Activated T-helper 9 cell treated with anti-CD3 and anti-CD28 coated beads, Interleukin-2, amount 50 U/mL, for 16 hours (primary cell): Measurements from ENCODE around the gene ALS2.
"Not testable (repeated sequence)": the region's sequence is repeated elsewhere in the genome, so short reads cannot be mapped to it uniquely, and the experiment has no call there.

Experiments
- DNase-seq: peaks from one replicate; pipeline ENCODE4 v3.0.0-alpha.2; 2020; ENCODE audit warnings: low read depth

The ALS2 gene

GRCh38 chr2:201674794-201675193 lies 105.9 kb downstream of the ALS2 start:
- DNase-seq = no peak

DNA sequence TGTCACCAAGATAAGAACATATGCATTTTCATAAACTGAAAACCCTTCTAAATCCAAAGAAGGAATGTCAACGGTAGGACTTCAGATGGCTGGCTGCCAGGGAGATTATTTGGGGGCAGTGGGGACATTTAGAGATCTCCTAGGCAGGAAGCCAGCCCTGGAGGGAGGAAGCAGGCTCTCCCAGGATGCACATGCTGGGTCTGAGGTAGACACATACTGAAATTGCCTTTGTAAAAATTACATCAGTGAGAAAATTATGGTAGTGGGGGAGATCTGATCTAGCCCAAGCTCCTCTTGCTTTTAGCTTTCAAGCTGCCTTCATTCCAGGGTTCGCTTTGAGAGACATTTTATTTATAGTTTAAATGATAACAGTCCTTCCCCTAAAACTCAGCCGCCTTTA lies 106.4 kb downstream of the ALS2 start:
- DNase-seq = no peak

GRCh38 chr2:201673546-201673945 lies 107.2 kb downstream of the ALS2 start:
- no peak for DNase-seq

DNA sequence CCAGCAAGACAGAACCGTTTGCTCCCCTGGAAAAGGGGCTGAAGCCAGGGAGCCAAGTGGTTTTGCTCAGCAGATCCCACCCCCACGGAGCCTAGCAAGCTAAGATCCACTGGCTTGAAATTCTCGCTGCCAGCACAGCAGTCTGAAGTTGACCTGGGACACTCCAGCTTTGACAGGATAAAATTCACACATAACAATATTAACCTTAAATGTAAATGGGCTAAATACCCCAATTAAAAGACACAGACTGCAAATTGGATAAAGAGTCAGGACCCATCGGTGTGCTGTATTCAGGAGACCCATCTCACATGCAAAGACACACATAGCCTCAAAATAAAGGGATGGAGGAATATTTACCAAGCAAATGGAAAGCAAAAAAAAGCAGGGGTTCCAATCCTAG lies 109.5 kb downstream of the ALS2 start:
- DNase-seq = not testable (repeated sequence)

DNA sequence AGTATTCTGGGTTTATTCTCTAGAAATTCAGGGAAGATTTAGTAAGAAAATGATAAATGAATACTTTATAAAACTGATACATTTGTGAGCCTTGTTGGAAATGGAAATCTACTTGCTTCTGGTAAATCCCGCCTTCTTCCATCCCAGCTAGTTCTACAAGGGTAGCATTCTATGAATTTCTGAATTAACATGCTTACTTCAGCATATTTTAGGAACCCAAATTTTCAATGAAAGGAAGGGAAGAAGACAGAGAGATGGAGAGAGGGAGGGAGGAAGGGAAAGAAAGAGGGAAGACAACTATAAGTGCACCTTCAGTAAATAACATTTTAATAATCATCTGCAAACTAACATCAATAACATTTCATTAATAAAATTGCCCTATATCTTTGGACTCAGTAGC lies 110.9 kb downstream of the ALS2 start:
- no peak for DNase-seq

- DNase-seq = no peak
Measured at GRCh38 chr2:201668402-201668910, 112.3 kb downstream of the ALS2 start.

DNA sequence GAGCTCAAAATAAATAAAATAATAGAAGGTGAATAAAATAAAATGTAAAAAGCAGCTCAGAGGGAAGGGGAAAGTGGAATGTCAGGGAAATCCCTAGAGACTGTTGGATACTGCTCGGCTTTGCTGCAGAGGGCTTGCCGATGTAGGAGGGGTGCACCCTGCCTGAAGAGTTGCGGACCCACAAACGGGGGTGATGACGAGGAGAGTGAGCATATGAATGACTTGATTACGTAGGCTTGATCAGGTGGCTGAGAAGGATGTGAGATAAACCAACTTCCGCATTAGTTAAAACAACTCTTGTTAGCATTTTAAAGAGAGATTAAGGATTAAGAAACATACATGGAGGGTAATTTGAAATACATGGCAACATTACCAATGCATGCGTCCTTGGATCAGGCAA lies 116.4 kb downstream of the ALS2 start:
- no peak for DNase-seq

- DNase-seq = no peak
Measured at GRCh38 chr2:201661366-201661765, 119.4 kb downstream of the ALS2 start.

- no peak for DNase-seq
Measured at GRCh38 chr2:201660293-201660895, 120.3 kb downstream of the ALS2 start.

- DNase-seq = no peak
Measured at GRCh38 chr2:201656740-201657139, 124.0 kb downstream of the ALS2 start.

DNA sequence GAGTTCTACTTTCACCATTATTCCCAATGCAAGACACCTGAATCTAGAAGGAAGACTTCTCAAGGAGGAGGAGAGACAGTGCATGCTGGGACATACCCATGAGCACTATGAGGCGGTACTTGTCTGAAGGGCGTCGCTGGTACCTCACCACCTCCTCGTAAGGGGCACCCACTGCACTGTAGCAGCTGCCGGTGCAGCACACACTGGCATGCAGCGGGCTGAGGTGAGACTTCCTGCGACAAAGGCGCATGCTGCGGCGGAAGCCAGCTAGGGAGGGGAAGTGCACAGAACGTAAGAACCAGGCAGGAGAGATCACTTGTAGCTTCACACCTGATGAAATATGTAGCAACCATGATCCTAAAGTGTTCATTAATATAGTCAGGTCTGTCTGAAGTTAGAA lies 124.6 kb downstream of the ALS2 start:
- no peak for DNase-seq

GRCh38 chr2:201654616-201655384 lies 125.9 kb downstream of the ALS2 start:
- no peak for DNase-seq

DNA sequence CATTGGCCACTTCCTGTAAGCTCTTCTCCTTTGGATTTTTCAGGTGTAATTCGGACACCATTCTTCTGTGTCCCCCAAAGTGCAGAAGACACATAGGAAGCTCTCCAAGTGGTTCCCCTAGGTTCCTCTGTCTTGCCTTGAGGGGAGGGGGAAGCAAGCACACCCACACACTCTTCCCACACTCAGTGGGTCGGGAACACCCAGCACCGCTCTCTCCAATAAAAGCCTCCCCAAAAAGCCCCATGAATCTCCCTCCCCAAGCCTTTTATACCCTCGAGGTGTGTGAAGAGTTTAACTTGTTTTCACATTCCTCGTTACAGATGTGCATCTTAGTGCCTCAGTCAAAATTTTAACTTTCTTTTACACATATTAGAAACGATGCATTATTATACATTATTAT lies 127.5 kb downstream of the ALS2 start:
- DNase-seq = no peak
